Measurements from ENCODE around the gene SKOR1. TPM values are rescaled to one million over a fixed set of nuclear protein-coding genes. Genes with fewer than 3 reads are reported as not detected.

The SKOR1 gene
- total and polyA plus RNA-seq, 7 donors, result 0.06 to 0.48 (median 0.13) TPM

GRCh38 chr15:67843571-67844387, 18.5 kb downstream of the SKOR1 start:
- TF ChIP-seq, protein P1, sequence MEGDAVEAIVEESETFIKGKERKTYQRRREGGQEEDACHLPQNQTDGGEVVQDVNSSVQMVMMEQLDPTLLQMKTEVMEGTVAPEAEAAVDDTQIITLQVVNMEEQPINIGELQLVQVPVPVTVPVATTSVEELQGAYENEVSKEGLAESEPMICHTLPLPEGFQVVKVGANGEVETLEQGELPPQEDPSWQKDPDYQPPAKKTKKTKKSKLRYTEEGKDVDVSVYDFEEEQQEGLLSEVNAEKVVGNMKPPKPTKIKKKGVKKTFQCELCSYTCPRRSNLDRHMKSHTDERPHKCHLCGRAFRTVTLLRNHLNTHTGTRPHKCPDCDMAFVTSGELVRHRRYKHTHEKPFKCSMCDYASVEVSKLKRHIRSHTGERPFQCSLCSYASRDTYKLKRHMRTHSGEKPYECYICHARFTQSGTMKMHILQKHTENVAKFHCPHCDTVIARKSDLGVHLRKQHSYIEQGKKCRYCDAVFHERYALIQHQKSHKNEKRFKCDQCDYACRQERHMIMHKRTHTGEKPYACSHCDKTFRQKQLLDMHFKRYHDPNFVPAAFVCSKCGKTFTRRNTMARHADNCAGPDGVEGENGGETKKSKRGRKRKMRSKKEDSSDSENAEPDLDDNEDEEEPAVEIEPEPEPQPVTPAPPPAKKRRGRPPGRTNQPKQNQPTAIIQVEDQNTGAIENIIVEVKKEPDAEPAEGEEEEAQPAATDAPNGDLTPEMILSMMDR (IDR thresholded peaks at IDR 0.05), result no peak
- peaks cover 8% of the 10 kb centered on the region for H3K4me1 ChIP-seq
- no peaks in the 10 kb centered on the region for H3K36me3 ChIP-seq (ENCODE audit: insufficient read depth in 1 of 2, low read depth in 1 of 2)
- H3K4me3 ChIP-seq, result no peak overlapping the region
- ATAC-seq (no peak), DNase-seq (no peak)
- H3K27ac ChIP-seq, result no peak overlapping the region
- no peaks in the 10 kb centered on the region for H3K9me3 ChIP-seq
- no peaks in the 10 kb centered on the region for H3K27me3 ChIP-seq (ENCODE audit: insufficient read depth in 3 of 3, low read length in 2 of 3)
- WGBS, 3 donors, result 79 to 88% (median 88%) methylated on average over 7 of the region's 7 CpGs
- intact Hi-C loops (cut with DNase I), result no loop called here

DNA sequence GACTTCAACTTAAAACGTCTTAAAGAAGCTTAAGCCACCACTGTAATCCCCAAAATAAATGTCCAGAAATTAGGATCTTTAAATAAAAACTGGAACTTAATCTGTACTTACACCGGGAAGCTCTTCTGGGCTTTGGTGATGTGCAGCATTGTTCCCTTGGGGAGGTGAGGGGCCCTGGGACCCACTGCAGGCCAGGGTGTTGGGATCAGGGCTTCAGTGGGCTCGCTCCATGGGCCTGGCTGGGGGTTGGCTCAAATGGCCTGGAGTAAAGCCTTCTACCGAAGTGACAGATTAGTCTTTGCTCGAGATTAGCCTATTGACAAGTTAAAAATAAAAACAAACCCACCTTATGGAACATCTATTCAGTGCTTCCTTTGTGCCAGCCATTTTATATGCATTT, 20.7 kb downstream of the SKOR1 start:
- Histone ChIP-seq H3K27me3 (ENCODE audit: insufficient read depth in 3 of 3, low read length in 2 of 3) (no peaks in the 10 kb centered on the region), H3K9me3 (no peaks in the 10 kb centered on the region), H3K4me1 (no peaks in the 10 kb centered on the region), H3K36me3 (ENCODE audit: insufficient read depth in 1 of 2, low read depth in 1 of 2) (no peaks in the 10 kb centered on the region), H3K27ac (no peak overlapping the region), H3K4me3 (no peak overlapping the region)
- DNase-seq, result no peak
- WGBS, 3 donors, result 78 to 87% (median 84%) methylated on average over 5 of the region's 5 CpGs
- TF ChIP-seq, protein P1 (IDR thresholded peaks at IDR 0.05), result no peak
- intact Hi-C loops (cut with DNase I), result no loop called here
- no peak for ATAC-seq

- H3K27me3 ChIP-seq (ENCODE audit: insufficient read depth in 3 of 3, low read length in 2 of 3), result no peaks in the 10 kb centered on the region
- TF ChIP-seq, protein P1 (IDR thresholded peaks at IDR 0.05), result no peak
- H3K9me3 ChIP-seq, result no peaks in the 10 kb centered on the region
- no peaks in the 10 kb centered on the region for H3K4me1 ChIP-seq
- DNase-seq, result no peak
- H3K27ac ChIP-seq, result no peak overlapping the region
- no peak overlapping the region for H3K4me3 ChIP-seq
- intact Hi-C loops (cut with DNase I), result no loop called here
- H3K36me3 ChIP-seq (ENCODE audit: insufficient read depth in 1 of 2, low read depth in 1 of 2), result no peaks in the 10 kb centered on the region
- ATAC-seq, result no peak
- WGBS, 3 donors, result 98 to 100% (median 100%) methylated on average over 1 of the region's 1 CpG
These were observed 24.2 kb downstream of the SKOR1 start for GRCh38 chr15:67849538-67849937.

GRCh38 chr15:67850336-67850735, 25.0 kb downstream of the SKOR1 start:
- H3K9me3 ChIP-seq, result no peaks in the 10 kb centered on the region
- H3K27me3 ChIP-seq (ENCODE audit: insufficient read depth in 3 of 3, low read length in 2 of 3), result no peaks in the 10 kb centered on the region
- no peaks in the 10 kb centered on the region for H3K36me3 ChIP-seq (ENCODE audit: insufficient read depth in 1 of 2, low read depth in 1 of 2)
- 55 to 59% (median 56%) methylated on average over 7 of the region's 7 CpGs for WGBS, 3 donors
- H3K4me3 ChIP-seq, result no peak overlapping the region
- intact Hi-C loops (cut with DNase I), result no loop called here
- H3K27ac ChIP-seq, result no peak overlapping the region
- H3K4me1 ChIP-seq, result no peaks in the 10 kb centered on the region
- ATAC-seq (no peak), DNase-seq (no peak)
- TF ChIP-seq, protein P1 (IDR thresholded peaks at IDR 0.05), result no peak
